ENCODE results near the gene KCNK3. TPM values are rescaled to one million over a fixed set of nuclear protein-coding genes. Genes with fewer than 3 reads are reported as not detected.

KCNK3 gene
- total RNA-seq: 10 to 100 TPM; 11.1 to 14.5 TPM

- peak; percentile 64 for DNase-seq (ENCODE audit: low spot score)
- Histone ChIP-seq H3K9me3 (no peaks in the 10 kb centered on the region), H3K27ac (peak within 1 kb of the TSS; percentile 80 to 83), H3K36me3 (no peaks in the 10 kb centered on the region), H3K4me1 (replicated peaks) (peaks cover 7% of the 10 kb centered on the region), H3K27me3 (replicated peaks; ENCODE audit: insufficient read depth) (no peaks in the 10 kb centered on the region), H3K4me3 (peak within 1 kb of the TSS; percentile 29 to 44)
- WGBS: 3% methylated on average over 34 of the region's 64 CpGs
- TF ChIP-seq POLR2A (IDR thresholded peaks at IDR 0.05) (no peak), POLR2AphosphoS5 (IDR thresholded peaks at IDR 0.05) (no peak), CTCF (IDR thresholded peaks at IDR 0.05) (no peak)
- intact Hi-C loops (cut with DNase I): no loop called here
These were observed at the start of gene KCNK3 for GRCh38 chr2:26692279-26692896. Gene KCNK3, plus strand, starts transcription at chr2:26692722. Its CDS starts 154 bp downstream, at chr2:26692876.

GRCh38 chr2:26644188-26644835 is 48.2 kb upstream of the KCNK3 start:
- Histone ChIP-seq H3K36me3 (no peaks in the 10 kb centered on the region), H3K9me3 (no peaks in the 10 kb centered on the region), H3K27ac (no peak overlapping the region), H3K27me3 (replicated peaks; ENCODE audit: insufficient read depth) (no peaks in the 10 kb centered on the region), H3K4me1 (replicated peaks) (no peaks in the 10 kb centered on the region), H3K4me3 (no peak overlapping the region)
- TF ChIP-seq POLR2AphosphoS5 (IDR thresholded peaks at IDR 0.05) (no peak), POLR2A (IDR thresholded peaks at IDR 0.05) (no peak), CTCF (IDR thresholded peaks at IDR 0.05) (no peak)
- 78% methylated on average over 13 of the region's 13 CpGs for WGBS
- no peak for DNase-seq (ENCODE audit: low spot score)
- intact Hi-C loops (cut with DNase I): no loop called here

- Histone ChIP-seq H3K4me1 (replicated peaks) (no peaks in the 10 kb centered on the region), H3K27ac (no peak overlapping the region), H3K27me3 (replicated peaks; ENCODE audit: insufficient read depth) (no peaks in the 10 kb centered on the region), H3K4me3 (no peak overlapping the region), H3K9me3 (no peaks in the 10 kb centered on the region), H3K36me3 (no peaks in the 10 kb centered on the region)
- TF ChIP-seq POLR2AphosphoS5 (IDR thresholded peaks at IDR 0.05) (no peak), POLR2A (IDR thresholded peaks at IDR 0.05) (no peak), CTCF (IDR thresholded peaks at IDR 0.05) (no peak)
- 95% methylated on average over 10 of the region's 10 CpGs for WGBS
- intact Hi-C loops (cut with DNase I): no loop called here
- DNase-seq (ENCODE audit: low spot score): no peak
These were observed 46.8 kb upstream of the KCNK3 start for GRCh38 chr2:26645762-26646161.

GRCh38 chr2:26646986-26647672 is 45.4 kb upstream of the KCNK3 start:
- Histone ChIP-seq H3K4me3 (no peak overlapping the region), H3K27ac (no peak overlapping the region), H3K27me3 (replicated peaks; ENCODE audit: insufficient read depth) (no peaks in the 10 kb centered on the region), H3K9me3 (no peaks in the 10 kb centered on the region), H3K4me1 (replicated peaks) (no peaks in the 10 kb centered on the region), H3K36me3 (no peaks in the 10 kb centered on the region)
- TF ChIP-seq POLR2A (IDR thresholded peaks at IDR 0.05) (no peak), CTCF (IDR thresholded peaks at IDR 0.05) (no peak), POLR2AphosphoS5 (IDR thresholded peaks at IDR 0.05) (no peak)
- DNase-seq (ENCODE audit: low spot score): no peak
- intact Hi-C loops (cut with DNase I): no loop called here
- WGBS: 73% methylated on average over 6 of the region's 6 CpGs
